Epithelial cell of esophagus (primary cell): Measurements from ENCODE around the gene KICS2.
"Not testable (repeated sequence)": the region's sequence is repeated elsewhere in the genome, so short reads cannot be mapped to it uniquely, and the experiment has no call there.

Experiments used
- DNase-seq: peaks from one replicate; pipeline ENCODE4 v3.0.0; 2010; ENCODE audit warnings: low read depth
- H3K4me3 ChIP-seq: 2 replicates; pipeline ENCODE4 v1.5.1; 2011; ENCODE audit warnings: mild to moderate bottlenecking, low read length, control low read depth
- CTCF ChIP-seq: IDR thresholded peaks from 2 replicates; pipeline ENCODE4 v1.5.1; 2011; ENCODE audit warnings: low read depth, mild to moderate bottlenecking, low read length, control low read depth, inconsistent platforms; ENCODE audit not compliant: insufficient read depth; ENCODE audit errors: missing control alignments

Gene KICS2

GRCh38 chr12:64219145-64219544, 3.0 kb downstream of the KICS2 start:
- no peak overlapping the region for H3K4me3 ChIP-seq
- TF ChIP-seq CTCF: no peak
- DNase-seq: no peak

GRCh38 chr12:64218597-64218996, 3.5 kb downstream of the KICS2 start:
- H3K4me3 ChIP-seq: no peak overlapping the region
- no peak for TF ChIP-seq CTCF
- no peak for DNase-seq

- not testable (repeated sequence) for DNase-seq, H3K4me3 ChIP-seq
Observed at GRCh38 chr12:64217643-64218042, 4.5 kb downstream of the KICS2 start.

GRCh38 chr12:64216239-64216638, 5.9 kb downstream of the KICS2 start:
- DNase-seq: no peak
- no peak for TF ChIP-seq CTCF
- H3K4me3 ChIP-seq: no peak overlapping the region

- H3K4me3 ChIP-seq: no peak overlapping the region
- no peak for TF ChIP-seq CTCF
- no peak for DNase-seq
Observed at GRCh38 chr12:64212119-64212746, 9.9 kb downstream of the KICS2 start.

- H3K4me3 ChIP-seq: no peak overlapping the region
- no peak for DNase-seq
- no peak for TF ChIP-seq CTCF
Observed at GRCh38 chr12:64207453-64207852, 14.6 kb downstream of the KICS2 start.

GRCh38 chr12:64205542-64205941, 16.6 kb downstream of the KICS2 start:
- H3K4me3 ChIP-seq: no peak overlapping the region
- DNase-seq: no peak
- no peak for TF ChIP-seq CTCF
